IPS-18a (cell line): ENCODE data around the gene RPS21.

Experiments used
- H3K27ac ChIP-seq: one replicate; pipeline ENCODE4 v1.5.1; 2013; ENCODE audit warnings: low read length
- H3K27me3 ChIP-seq: one replicate; pipeline ENCODE4 v1.6.1; 2013; ENCODE audit warnings: mild to moderate bottlenecking, low read length; ENCODE audit not compliant: control insufficient read depth, insufficient read depth
- H3K36me3 ChIP-seq: one replicate; pipeline ENCODE4 v1.6.1; 2013; ENCODE audit warnings: low read depth, low read length; ENCODE audit not compliant: control insufficient read depth
- H3K4me1 ChIP-seq: one replicate; pipeline ENCODE4 v1.6.1; 2013; ENCODE audit warnings: low read depth, low read length; ENCODE audit not compliant: control insufficient read depth
- H3K4me3 ChIP-seq: one replicate; pipeline ENCODE4 v1.5.1; 2013; ENCODE audit warnings: low read length
- H3K9ac ChIP-seq: one replicate; pipeline ENCODE4 v1.6.1; 2013; ENCODE audit warnings: mild to moderate bottlenecking, low read length, moderate library complexity
- H3K9me3 ChIP-seq: one replicate; pipeline ENCODE4 v1.6.1; 2013; ENCODE audit warnings: low read depth, low read length; ENCODE audit not compliant: control insufficient read depth

RPS21 gene

DNA sequence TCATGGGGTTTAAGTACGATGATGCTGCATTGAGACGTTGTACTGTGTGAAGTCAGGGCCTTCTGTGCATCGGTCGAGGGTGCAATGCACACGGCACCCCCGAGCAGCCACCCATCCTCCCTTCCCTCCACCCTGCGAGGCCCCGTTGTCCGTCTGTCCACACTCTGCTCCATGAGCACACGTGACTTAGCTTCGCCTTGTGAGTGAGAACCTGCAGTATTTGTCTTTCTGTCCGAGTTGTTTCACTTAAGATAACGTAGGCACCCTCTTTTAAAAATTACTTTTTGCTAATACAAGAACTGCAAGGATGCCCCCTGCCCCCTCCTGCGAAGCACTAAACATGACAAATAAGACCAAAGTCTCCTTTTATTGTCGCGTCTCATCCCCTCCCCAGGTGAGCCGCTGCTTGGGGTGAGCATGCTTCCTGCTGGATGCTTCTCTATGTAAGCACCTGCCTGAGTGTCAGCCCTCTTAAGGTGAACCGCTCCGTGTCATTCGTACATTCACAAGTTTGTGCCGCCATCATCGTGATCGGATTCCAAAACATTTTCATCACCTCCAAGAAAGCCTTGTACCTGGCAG is 44.1 kb downstream of the RPS21 start:
- Histone ChIP-seq H3K9me3 (no peaks in the 10 kb centered on the region), H3K27me3 (no peaks in the 10 kb centered on the region), H3K36me3 (no peaks in the 10 kb centered on the region), H3K4me1 (peaks cover 27% of the 10 kb centered on the region), H3K4me3 (no peak overlapping the region), H3K9ac (no peak overlapping the region), H3K27ac (no peak overlapping the region)

GRCh38 chr20:62433658-62434497 is 47.0 kb downstream of the RPS21 start:
- Histone ChIP-seq H3K27me3 (no peaks in the 10 kb centered on the region), H3K9ac (no peak overlapping the region), H3K4me3 (no peak overlapping the region), H3K27ac (no peak overlapping the region), H3K9me3 (no peaks in the 10 kb centered on the region), H3K36me3 (no peaks in the 10 kb centered on the region), H3K4me1 (peaks cover 10% of the 10 kb centered on the region)

- Histone ChIP-seq H3K9me3 (no peaks in the 10 kb centered on the region), H3K27me3 (no peaks in the 10 kb centered on the region), H3K4me1 (no peaks in the 10 kb centered on the region), H3K36me3 (no peaks in the 10 kb centered on the region), H3K27ac (no peak overlapping the region), H3K4me3 (no peak overlapping the region), H3K9ac (no peak overlapping the region)
Observed at GRCh38 chr20:62436692-62437091, 49.8 kb downstream of the RPS21 start.

DNA sequence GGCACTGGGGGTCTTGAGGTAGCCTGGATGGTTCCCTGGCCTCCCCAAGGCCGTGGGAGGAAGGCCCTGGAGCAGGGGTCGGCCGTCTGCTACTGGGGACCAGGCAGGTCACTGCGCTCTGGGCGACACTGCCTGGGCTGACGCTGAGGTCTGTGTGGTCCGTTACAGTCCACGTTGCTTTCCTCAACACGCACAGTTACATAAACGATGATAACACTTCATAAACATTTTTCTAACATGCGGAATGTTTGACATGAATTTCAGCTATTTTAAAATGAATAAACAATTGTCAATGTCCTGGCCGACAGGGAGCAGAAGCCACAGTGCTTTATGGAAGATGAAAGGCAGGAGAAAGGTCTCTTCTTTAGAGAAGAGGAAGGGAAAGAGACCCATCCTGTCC is 50.6 kb downstream of the RPS21 start:
- no peaks in the 10 kb centered on the region for H3K4me1 ChIP-seq
- no peaks in the 10 kb centered on the region for H3K27me3 ChIP-seq
- no peak overlapping the region for H3K9ac ChIP-seq
- no peak overlapping the region for H3K27ac ChIP-seq
- H3K36me3 ChIP-seq = no peaks in the 10 kb centered on the region
- no peak overlapping the region for H3K4me3 ChIP-seq
- no peaks in the 10 kb centered on the region for H3K9me3 ChIP-seq

DNA sequence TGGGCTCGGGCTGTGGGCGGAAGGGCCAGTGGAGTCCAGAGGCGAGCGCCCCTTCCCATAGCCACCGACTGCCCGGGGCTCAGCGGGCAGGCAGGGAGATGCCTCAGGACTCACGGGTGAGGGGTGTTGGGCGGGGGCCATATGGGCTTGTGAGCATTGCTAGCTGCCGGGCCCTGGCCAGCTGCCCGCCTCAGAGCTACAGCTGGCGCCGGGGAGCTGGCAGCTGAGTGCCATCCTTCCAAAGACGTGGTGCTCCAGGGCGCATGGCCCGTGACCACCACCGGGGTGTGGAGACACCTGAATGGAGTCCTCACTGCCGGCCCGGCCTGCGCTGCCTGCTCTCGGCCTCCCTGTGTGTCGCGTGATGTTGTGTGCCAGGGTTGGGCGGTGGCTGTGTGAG is 51.0 kb downstream of the RPS21 start:
- Histone ChIP-seq H3K27me3 (no peaks in the 10 kb centered on the region), H3K36me3 (no peaks in the 10 kb centered on the region), H3K9me3 (no peaks in the 10 kb centered on the region), H3K4me3 (no peak overlapping the region), H3K9ac (no peak overlapping the region), H3K4me1 (no peaks in the 10 kb centered on the region), H3K27ac (no peak overlapping the region)
